Endothelial cell of umbilical vein (primary cell): ENCODE measurements around the gene SETD3. TPM values are rescaled to one million over a fixed set of nuclear protein-coding genes. Genes with fewer than 3 reads are reported as not detected.
A peak's percentile ranks its signal among the peaks of the same experiment; 100 is the strongest.

Experiments used
- BruUV-seq: library from RNA; stranded (reverse); fragments of 400-500 nt; replicated peaks from 2 replicates; lab custom pipeline; 2021; lab: Mats Ljungman, UMichigan
- CTCF ChIA-PET: fragments of 300-600, 350-600 bp; sonication (Branson Sonifier 250); formaldehyde crosslinking; loops from one replicate; lab custom pipeline; 2021; ENCODE audit warnings: antibody characterized with exemption, inconsistent platforms; lab: Charles Lee
- POLR2A ChIA-PET: fragments of 300-600, 350-600 bp; sonication (Branson Sonifier 250); formaldehyde crosslinking; loops from one replicate; lab custom pipeline; 2021; ENCODE audit warnings: antibody characterized with exemption, inconsistent platforms; lab: Charles Lee
- DNase-seq: peaks from one replicate; pipeline ENCODE4 v3.0.0-alpha.2; 2011; ENCODE audit warnings: low read depth, low spot score
- FAIRE-seq: peaks from 2 replicates; lab custom pipeline; 2011; peaks lifted over from hg19 to GRCh38; lab: Jason Lieb, UNC
- H2AFZ ChIP-seq: 2 replicates; pipeline ENCODE4 v1.6.0; 2012; ENCODE audit warnings: low read depth, low read length, control low read depth, inconsistent platforms
- H3K27ac ChIP-seq: 2 replicates; pipeline ENCODE4 v1.5.1; 2011; ENCODE audit warnings: low read depth, mild to moderate bottlenecking, control low read depth, low read length, moderate library complexity; ENCODE audit not compliant: insufficient read depth
- H3K27me3 ChIP-seq, 2 experiments: 2 replicates each; pipeline versions ENCODE4 v1.6.0 to v1.6.1; 2011; ENCODE audit warnings: low read length in 2 of 2, mixed read lengths in 1 of 2; ENCODE audit not compliant: control insufficient read depth in 2 of 2, insufficient read depth in 2 of 2
- H3K36me3 ChIP-seq, 2 experiments: 2 replicates in 1 of 2; 3 replicates in 1 of 2; pipeline ENCODE4 v1.5.1; 2011; ENCODE audit warnings: low read length in 2 of 2, mild to moderate bottlenecking in 1 of 2, moderate library complexity in 1 of 2; ENCODE audit not compliant: control insufficient read depth in 2 of 2, insufficient read depth in 2 of 2; ENCODE audit errors: extremely low read depth in 1 of 2
- H3K4me1 ChIP-seq: 3 replicates; pipeline ENCODE4 v1.5.1; 2011; ENCODE audit warnings: mild to moderate bottlenecking, low read length; ENCODE audit not compliant: control insufficient read depth, insufficient read depth; ENCODE audit errors: extremely low read depth
- H3K4me2 ChIP-seq: 2 replicates; pipeline ENCODE4 v1.6.1; 2011; ENCODE audit warnings: low read length, control low read depth, mixed read lengths; ENCODE audit not compliant: insufficient read depth
- H3K4me3 ChIP-seq, 3 experiments: fragments of 200-600 bp in 1 of 3; sonication (generic), shearing (Covaris generic) in 1 of 3; replicated peaks in 1 of 3; 2 replicates each; pipeline ENCODE4 v1.5.1; 2011 to 2016; ENCODE audit warnings: control low read depth in 3 of 3, low read length in 3 of 3, mild to moderate bottlenecking in 2 of 3, inconsistent platforms in 1 of 3, low read depth in 1 of 3, moderate library complexity in 1 of 3; ENCODE audit not compliant: insufficient read depth in 1 of 3
- H3K79me2 ChIP-seq: 2 replicates; pipeline ENCODE4 v1.6.0; 2012; ENCODE audit warnings: low read length, inconsistent platforms; ENCODE audit not compliant: control insufficient read depth, insufficient read depth
- H3K9ac ChIP-seq: replicated peaks from 2 replicates; pipeline ENCODE3; 2011; ENCODE audit warnings: low read length, control low read depth; ENCODE audit not compliant: insufficient read depth; ENCODE audit errors: extremely low read depth
- H3K9me1 ChIP-seq: replicated peaks from 3 replicates; pipeline ENCODE4 v1.6.0; 2011; ENCODE audit warnings: mild to moderate bottlenecking, low read length; ENCODE audit not compliant: control insufficient read depth, insufficient read depth; ENCODE audit errors: extremely low read depth
- H3K9me3 ChIP-seq: replicated peaks from 2 replicates; pipeline ENCODE4 v1.5.1; 2012; ENCODE audit warnings: low read length, inconsistent platforms; ENCODE audit not compliant: control insufficient read depth, insufficient read depth
- H4K20me1 ChIP-seq: replicated peaks from 2 replicates; pipeline ENCODE3; 2011; ENCODE audit warnings: mild to moderate bottlenecking, low read length; ENCODE audit not compliant: control insufficient read depth, insufficient read depth; ENCODE audit errors: extremely low read depth
- EZH2 ChIP-seq: IDR thresholded peaks from 2 replicates; pipeline ENCODE4 v1.6.1; 2012; ENCODE audit warnings: borderline replicate concordance, low read depth, mild to moderate bottlenecking, moderate library complexity, low read length, inconsistent platforms; ENCODE audit not compliant: severe bottlenecking
- FOS ChIP-seq: IDR thresholded peaks from 2 replicates; pipeline ENCODE4 v1.6.1; 2011; ENCODE audit warnings: mild to moderate bottlenecking, low read length, moderate library complexity, borderline replicate concordance; ENCODE audit not compliant: insufficient read depth
- GATA2 ChIP-seq: IDR thresholded peaks from 2 replicates; pipeline ENCODE4 v1.7.0; 2011; ENCODE audit warnings: low read depth, mild to moderate bottlenecking, moderate library complexity, mixed read lengths, low read length; ENCODE audit not compliant: insufficient read length, insufficient read depth
- JUN ChIP-seq: IDR thresholded peaks from 2 replicates; pipeline ENCODE4 v1.6.1; 2011; ENCODE audit warnings: borderline replicate concordance, low read depth; ENCODE audit not compliant: insufficient read length, insufficient read depth
- MYC ChIP-seq: IDR thresholded peaks from one replicate; pipeline ENCODE4 v1.6.1; 2011; ENCODE audit warnings: mild to moderate bottlenecking, low read depth, low read length
- POLR2A ChIP-seq: IDR thresholded peaks from 2 replicates; pipeline ENCODE4 v1.6.1; 2012; ENCODE audit warnings: low read depth, mild to moderate bottlenecking, control low read depth, low read length
- POLR2AphosphoS5 ChIP-seq: IDR thresholded peaks from 2 replicates; pipeline ENCODE4 v1.6.1; 2012; ENCODE audit warnings: low read depth, mild to moderate bottlenecking, control low read depth, low read length, moderate library complexity; ENCODE audit not compliant: insufficient read depth
- dilution Hi-C: fragments of 300-500 bp; cut with MboI; formaldehyde crosslinking; loops from one replicate; pipeline ENCODE4 v1.15.0; 2019; ENCODE audit warnings: low sequenced_read_pairs; ENCODE audit not compliant: extremely low pct_ligation_motif_present
- intact Hi-C: fragments of 100-400 bp; cut with micrococcal nuclease; formaldehyde crosslinking; loops from one replicate; pipeline ENCODE4 v1.10.0; 2022
- polyA plus RNA-seq, 4 experiments: library from polyadenylated mRNA; depleted of rRNA in 3 of 4; stranded (reverse) in 3 of 4; unstranded in 1 of 4; fragments of >200 nt; gene quantifications; 2 replicates each; pipeline versions ENCODE4 v1.2.1 to v1.2.3, GENCODE V29; 2011 to 2012; ENCODE audit warnings: missing spikeins in 1 of 4
- total RNA-seq: library from RNA; stranded (reverse); gene quantifications from 2 replicates; pipeline ENCODE4 v1.2.3, GENCODE V29; 2021
- TF ChIP-seq, protein P1 (sequence below), 2 donors: IDR thresholded peaks; 1 replicate in 1 of 2; 2 replicates in 1 of 2; pipeline ENCODE4 v1.5.1; 2011; ENCODE audit warnings: low read length in 2 of 2, mild to moderate bottlenecking in 2 of 2, moderate library complexity in 2 of 2, control low read depth in 1 of 2, inconsistent platforms in 1 of 2, low read depth in 1 of 2; ENCODE audit not compliant: insufficient read depth in 1 of 2; ENCODE audit errors: extremely low read depth in 1 of 2
- TF ChIP-seq, protein P2 (sequence below): IDR thresholded peaks from 2 replicates; pipeline ENCODE4 v1.6.1; 2011; ENCODE audit not compliant: insufficient read depth, insufficient read length

Gene SETD3
- total and polyA plus RNA-seq, 2 donors (not counting 3 experiments of a cell fraction or from before 2014, with no cell fraction given), result 18.1 to 53.1 TPM

DNA sequence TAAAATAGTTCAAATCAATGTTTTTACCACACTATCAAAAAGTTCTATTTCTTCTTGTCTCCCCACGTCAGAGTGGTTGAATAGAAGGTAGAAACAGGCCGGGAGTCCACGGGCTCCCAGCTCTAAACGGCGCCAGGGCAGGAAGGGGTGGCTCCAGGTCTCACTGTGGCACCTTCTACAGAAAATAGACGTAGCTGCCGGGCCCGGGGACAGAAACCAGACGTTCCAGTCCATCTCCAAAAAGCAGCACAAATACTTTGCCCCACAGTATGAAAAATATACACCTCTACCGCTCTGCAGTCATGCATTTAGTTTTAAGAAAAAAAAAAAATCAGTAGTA is 31.4 kb upstream of the SETD3 start:
- no peak overlapping the region for H3K4me3 ChIP-seq
- no peaks in the 10 kb centered on the region for H3K27me3 ChIP-seq
- BruUV-seq, result TSS peak; percentile 24
- no peak for FAIRE-seq
- TF ChIP-seq POLR2A, result no peak
- TF ChIP-seq GATA2, result no peak
- TF ChIP-seq MYC, result no peak
- TF ChIP-seq, protein P1, sequence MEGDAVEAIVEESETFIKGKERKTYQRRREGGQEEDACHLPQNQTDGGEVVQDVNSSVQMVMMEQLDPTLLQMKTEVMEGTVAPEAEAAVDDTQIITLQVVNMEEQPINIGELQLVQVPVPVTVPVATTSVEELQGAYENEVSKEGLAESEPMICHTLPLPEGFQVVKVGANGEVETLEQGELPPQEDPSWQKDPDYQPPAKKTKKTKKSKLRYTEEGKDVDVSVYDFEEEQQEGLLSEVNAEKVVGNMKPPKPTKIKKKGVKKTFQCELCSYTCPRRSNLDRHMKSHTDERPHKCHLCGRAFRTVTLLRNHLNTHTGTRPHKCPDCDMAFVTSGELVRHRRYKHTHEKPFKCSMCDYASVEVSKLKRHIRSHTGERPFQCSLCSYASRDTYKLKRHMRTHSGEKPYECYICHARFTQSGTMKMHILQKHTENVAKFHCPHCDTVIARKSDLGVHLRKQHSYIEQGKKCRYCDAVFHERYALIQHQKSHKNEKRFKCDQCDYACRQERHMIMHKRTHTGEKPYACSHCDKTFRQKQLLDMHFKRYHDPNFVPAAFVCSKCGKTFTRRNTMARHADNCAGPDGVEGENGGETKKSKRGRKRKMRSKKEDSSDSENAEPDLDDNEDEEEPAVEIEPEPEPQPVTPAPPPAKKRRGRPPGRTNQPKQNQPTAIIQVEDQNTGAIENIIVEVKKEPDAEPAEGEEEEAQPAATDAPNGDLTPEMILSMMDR (IDR thresholded peaks at IDR 0.05; ENCODE audit: extremely low read depth in 1 of 2, insufficient read depth in 1 of 2, low read depth in 1 of 2, low read length in 2 of 2), result no peak
- TF ChIP-seq POLR2AphosphoS5, result no peak
- TF ChIP-seq FOS, result no peak
- TF ChIP-seq JUN, result no peak
- no peak for TF ChIP-seq EZH2
- TF ChIP-seq, protein P2, sequence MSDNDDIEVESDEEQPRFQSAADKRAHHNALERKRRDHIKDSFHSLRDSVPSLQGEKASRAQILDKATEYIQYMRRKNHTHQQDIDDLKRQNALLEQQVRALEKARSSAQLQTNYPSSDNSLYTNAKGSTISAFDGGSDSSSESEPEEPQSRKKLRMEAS, result no peak
- no peaks in the 10 kb centered on the region for H4K20me1 ChIP-seq
- intact Hi-C loops, result no loop called here
- peaks cover 8 to 39% of the 10 kb centered on the region in 2 experiments for H3K36me3 ChIP-seq
- ChIA-PET POLR2A (no interaction called here), CTCF (interaction anchor here (1.1 to 1.7 kb wide), 3 partner anchors 92 to 118 kb away, joined by 3 to 4 read pairs (median 3); partner anchors contain the start of gene CCDC85C)
- no peaks in the 10 kb centered on the region for H3K79me2 ChIP-seq
- no peak for DNase-seq
- no peaks in the 10 kb centered on the region for H3K9me1 ChIP-seq
- H2AFZ ChIP-seq, result no peak overlapping the region
- H3K9ac ChIP-seq, result no peak overlapping the region
- no peaks in the 10 kb centered on the region for H3K9me3 ChIP-seq
- H3K4me2 ChIP-seq, result no peak overlapping the region
- no peak overlapping the region for H3K27ac ChIP-seq
- no peaks in the 10 kb centered on the region for H3K4me1 ChIP-seq
- dilution Hi-C loops, result no loop called here
